ENCODE results near the gene KDM8.

GRCh38 chr16:27238591-27238990, 35.3 kb downstream of the KDM8 start:
- no peak for TF ChIP-seq EZH2phosphoT487 (IDR thresholded peaks at IDR 0.05; ENCODE audit: borderline replicate concordance, low read length)
- TF ChIP-seq, protein P1, sequence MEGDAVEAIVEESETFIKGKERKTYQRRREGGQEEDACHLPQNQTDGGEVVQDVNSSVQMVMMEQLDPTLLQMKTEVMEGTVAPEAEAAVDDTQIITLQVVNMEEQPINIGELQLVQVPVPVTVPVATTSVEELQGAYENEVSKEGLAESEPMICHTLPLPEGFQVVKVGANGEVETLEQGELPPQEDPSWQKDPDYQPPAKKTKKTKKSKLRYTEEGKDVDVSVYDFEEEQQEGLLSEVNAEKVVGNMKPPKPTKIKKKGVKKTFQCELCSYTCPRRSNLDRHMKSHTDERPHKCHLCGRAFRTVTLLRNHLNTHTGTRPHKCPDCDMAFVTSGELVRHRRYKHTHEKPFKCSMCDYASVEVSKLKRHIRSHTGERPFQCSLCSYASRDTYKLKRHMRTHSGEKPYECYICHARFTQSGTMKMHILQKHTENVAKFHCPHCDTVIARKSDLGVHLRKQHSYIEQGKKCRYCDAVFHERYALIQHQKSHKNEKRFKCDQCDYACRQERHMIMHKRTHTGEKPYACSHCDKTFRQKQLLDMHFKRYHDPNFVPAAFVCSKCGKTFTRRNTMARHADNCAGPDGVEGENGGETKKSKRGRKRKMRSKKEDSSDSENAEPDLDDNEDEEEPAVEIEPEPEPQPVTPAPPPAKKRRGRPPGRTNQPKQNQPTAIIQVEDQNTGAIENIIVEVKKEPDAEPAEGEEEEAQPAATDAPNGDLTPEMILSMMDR (conservative IDR thresholded peaks at IDR 0.05; ENCODE audit: low read depth, low read length) = no peak
- TF ChIP-seq EZH2 (IDR thresholded peaks at IDR 0.05; ENCODE audit: low read length, unreplicated experiment) = no peak
